Measurements from ENCODE around the gene WDR36.

GRCh38 chr5:111083323-111083722, 8.8 kb upstream of the WDR36 start:
- TF ChIP-seq CTCF (conservative IDR thresholded peaks at IDR 0.05) (no peak), EZH2 (IDR thresholded peaks at IDR 0.05; ENCODE audit: low read depth) (no peak)

All from PC-9 (cell line).